Tongue (tissue), 2 donors: ENCODE data around the gene CSTPP1. TPM values are rescaled to one million over a fixed set of nuclear protein-coding genes. Genes with fewer than 3 reads are reported as not detected.
A peak's percentile ranks its signal among the peaks of the same experiment; 100 is the strongest.
"Not testable (repeated sequence)": the region's sequence is repeated elsewhere in the genome, so short reads cannot be mapped to it uniquely, and the experiment has no call there.

Experiments
- DNase-seq: peaks from one replicate; pipeline ENCODE4 v3.0.0-alpha.2; 2015
- total RNA-seq: library from RNA; depleted of rRNA; stranded (reverse); fragments of >200 nt; gene quantifications from one replicate; pipeline ENCODE4 v1.2.3, GENCODE V29; 2014

Gene CSTPP1
- total RNA-seq, 1 donor from 2014 or later: 15.2 TPM

GRCh38 chr11:46953093-46953492 lies 16.5 kb downstream of the CSTPP1 start:
- DNase-seq: no peak

GRCh38 chr11:46958777-46959176 lies 22.2 kb downstream of the CSTPP1 start:
- no peak for DNase-seq

GRCh38 chr11:46961041-46961440 lies 24.5 kb downstream of the CSTPP1 start:
- DNase-seq: no peak

GRCh38 chr11:46961886-46962285 lies 25.3 kb downstream of the CSTPP1 start:
- DNase-seq: not testable (repeated sequence)

GRCh38 chr11:46963844-46964243 lies 27.3 kb downstream of the CSTPP1 start:
- DNase-seq: no peak

- no peak for DNase-seq
Observed at GRCh38 chr11:46966773-46967172, 30.2 kb downstream of the CSTPP1 start.

- DNase-seq: no peak
Observed at GRCh38 chr11:46967962-46968361, 31.4 kb downstream of the CSTPP1 start.

- no peak for DNase-seq
Observed at GRCh38 chr11:46969379-46969778, 32.8 kb downstream of the CSTPP1 start.

- no peak for DNase-seq
Observed at GRCh38 chr11:46970913-46971625, 34.5 kb downstream of the CSTPP1 start.

- DNase-seq: no peak
Observed at GRCh38 chr11:46972343-46972742, 35.8 kb downstream of the CSTPP1 start.

GRCh38 chr11:46972821-46973220 lies 36.3 kb downstream of the CSTPP1 start:
- DNase-seq: no peak

GRCh38 chr11:46976182-46976854 lies 39.8 kb downstream of the CSTPP1 start:
- DNase-seq: no peak

- peak; percentile 44 for DNase-seq
Observed at GRCh38 chr11:46977038-46977813, 40.7 kb downstream of the CSTPP1 start.

GRCh38 chr11:46978005-46978491 lies 41.5 kb downstream of the CSTPP1 start:
- no peak for DNase-seq

GRCh38 chr11:46979358-46979757 lies 42.8 kb downstream of the CSTPP1 start:
- DNase-seq: no peak

- DNase-seq: no peak
Observed at GRCh38 chr11:46981436-46981835, 44.9 kb downstream of the CSTPP1 start.

GRCh38 chr11:46982797-46983452 lies 46.4 kb downstream of the CSTPP1 start:
- DNase-seq: no peak

- DNase-seq: no peak
Observed at GRCh38 chr11:46983598-46983997, 47.0 kb downstream of the CSTPP1 start.

- no peak for DNase-seq
Observed at GRCh38 chr11:46984548-46984947, 48.0 kb downstream of the CSTPP1 start.

GRCh38 chr11:46984987-46985386 lies 48.4 kb downstream of the CSTPP1 start:
- no peak for DNase-seq

GRCh38 chr11:46987183-46987582 lies 50.6 kb downstream of the CSTPP1 start:
- no peak for DNase-seq

- DNase-seq: not testable (repeated sequence)
Observed at GRCh38 chr11:46989810-46990487, 53.4 kb downstream of the CSTPP1 start.
